ENCODE measurements around the gene PLPPR2.
"Not testable (repeated sequence)": the region's sequence is repeated elsewhere in the genome, so short reads cannot be mapped to it uniquely, and the experiment has no call there.

The PLPPR2 gene

DNA sequence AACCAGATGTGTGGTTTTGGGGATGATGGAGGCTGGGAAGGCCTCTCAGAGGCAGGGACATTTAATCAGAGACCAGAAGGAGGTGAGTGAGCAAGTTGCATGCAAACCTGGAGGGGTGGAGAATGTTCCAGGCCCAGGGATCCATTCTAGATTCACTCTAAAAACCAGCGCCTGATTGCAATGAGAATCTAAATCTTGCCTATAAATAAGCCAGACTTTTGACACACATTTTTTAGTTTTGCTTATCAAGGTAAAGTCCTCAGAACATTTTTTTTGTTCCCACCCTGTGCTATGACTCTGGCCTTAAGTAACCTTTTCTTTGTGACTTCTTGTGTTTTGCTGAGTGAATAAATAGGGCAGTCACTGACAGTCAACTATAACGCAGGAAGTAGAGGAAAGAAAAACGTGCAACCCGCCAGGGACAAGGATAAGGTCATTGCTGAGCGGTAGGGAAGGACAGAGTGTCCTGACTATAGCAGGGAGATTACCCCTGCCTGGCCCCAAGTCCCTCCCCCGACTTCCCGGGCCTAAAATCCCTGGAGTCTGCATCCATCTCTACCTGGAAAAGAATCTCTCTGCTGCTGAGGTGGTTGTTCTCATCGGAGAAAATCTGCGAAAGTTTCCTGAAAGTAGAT, 49.5 kb downstream of the PLPPR2 start:
- no peak for DNase-seq

DNA sequence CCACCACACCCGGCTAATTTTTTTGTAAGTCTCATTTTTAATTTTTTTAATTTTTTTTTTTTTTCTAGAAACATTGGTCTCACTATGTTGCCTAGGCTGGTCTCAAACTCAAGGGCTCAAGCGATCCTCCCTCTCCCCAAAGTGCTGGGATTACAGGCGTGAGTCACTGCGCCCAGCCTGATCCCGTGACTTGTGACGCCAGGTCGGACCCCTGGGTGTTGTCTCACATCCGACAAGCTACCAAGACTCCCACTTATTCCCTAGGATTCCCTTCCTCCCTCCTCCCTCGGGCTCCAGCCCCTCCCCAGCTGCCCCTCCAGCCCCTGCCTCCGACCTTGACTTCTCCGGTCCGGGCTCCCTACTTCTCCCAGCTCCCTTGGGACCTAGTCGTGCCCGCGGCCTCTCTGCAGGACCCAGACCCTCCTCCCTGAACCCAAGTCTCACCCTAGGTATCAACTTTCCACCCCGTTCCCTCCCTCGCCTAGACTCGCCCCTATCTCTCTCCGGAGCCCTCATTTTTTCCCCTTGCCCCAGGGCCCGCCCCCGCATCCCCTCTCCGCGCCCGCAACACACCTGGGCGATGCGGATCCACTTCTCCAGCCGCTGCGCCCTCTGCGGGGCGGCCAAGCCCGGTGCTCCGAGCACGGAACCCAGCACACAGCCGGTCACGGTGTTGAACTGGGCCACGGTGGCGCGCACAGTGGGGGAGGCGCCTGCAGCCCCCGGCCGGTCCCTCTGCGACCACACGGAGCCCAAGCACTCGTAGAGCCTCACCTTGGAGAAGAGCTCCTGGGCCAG, 50.8 kb downstream of the PLPPR2 start:
- peak; percentile 20 for DNase-seq

DNA sequence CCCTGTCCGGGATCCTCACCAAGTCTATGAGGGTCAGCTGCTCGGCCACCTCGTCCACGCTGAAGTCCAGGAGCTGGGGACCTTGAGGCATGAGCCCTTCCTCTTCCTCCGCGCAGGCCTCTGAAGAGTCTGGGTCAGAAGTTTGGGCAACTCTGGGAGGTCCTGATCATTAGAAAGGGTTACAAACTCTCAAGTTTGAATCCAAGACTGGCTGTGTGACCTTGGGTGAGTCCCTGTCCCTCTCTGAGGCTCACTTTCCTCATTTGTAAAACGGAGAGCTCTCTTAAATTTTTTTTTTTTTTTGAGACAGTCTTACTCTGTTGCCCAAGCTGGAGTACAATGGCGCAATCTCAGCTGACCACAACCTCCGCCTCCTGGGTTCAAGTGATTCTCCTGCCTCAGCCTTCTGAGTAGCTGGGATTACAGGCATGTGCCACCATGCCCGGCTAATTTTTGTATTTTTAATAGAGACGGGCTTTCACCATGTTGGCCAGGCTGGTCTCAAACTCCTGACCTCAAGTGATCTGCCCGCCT, 51.5 kb downstream of the PLPPR2 start:
- DNase-seq = not testable (repeated sequence)

DNA sequence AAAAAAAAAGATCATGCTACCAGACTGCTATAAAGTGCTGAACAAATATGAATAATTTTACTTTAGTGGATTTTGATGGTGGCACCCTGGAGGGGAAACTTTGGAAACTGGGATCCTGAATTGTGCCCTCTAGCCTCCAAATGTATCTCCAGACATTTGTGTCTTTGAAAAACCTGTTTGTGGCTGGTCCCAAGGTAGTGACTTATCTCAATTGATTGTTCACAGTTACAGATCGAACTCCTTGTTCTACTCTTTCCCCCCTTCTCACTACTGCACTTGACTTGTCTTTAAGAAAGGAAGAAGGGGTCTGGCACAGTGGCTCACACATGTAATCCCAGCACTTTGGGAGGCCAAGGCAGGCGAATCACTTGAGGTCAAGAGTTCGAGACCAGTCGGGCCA, 53.4 kb downstream of the PLPPR2 start:
- no peak for DNase-seq

DNA sequence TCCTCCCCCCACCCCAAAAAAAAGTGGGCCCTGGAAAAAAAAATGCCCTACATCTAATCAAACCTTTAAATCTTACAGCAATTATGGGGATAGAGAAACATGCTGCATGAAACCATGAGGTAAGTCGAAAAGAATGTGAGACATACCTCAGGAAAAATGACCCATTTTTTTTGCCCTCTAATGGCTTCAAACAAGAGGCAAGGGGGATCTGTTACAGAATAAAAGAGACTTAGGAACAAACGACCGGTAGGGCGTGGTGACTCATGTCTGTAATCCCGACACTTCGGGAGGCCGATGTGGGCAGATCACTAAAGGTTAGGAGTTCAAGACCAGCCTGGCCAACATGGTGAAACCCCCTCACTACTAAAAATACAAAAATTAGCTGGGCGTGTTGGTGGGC, 55.5 kb downstream of the PLPPR2 start:
- DNase-seq = no peak

DNA sequence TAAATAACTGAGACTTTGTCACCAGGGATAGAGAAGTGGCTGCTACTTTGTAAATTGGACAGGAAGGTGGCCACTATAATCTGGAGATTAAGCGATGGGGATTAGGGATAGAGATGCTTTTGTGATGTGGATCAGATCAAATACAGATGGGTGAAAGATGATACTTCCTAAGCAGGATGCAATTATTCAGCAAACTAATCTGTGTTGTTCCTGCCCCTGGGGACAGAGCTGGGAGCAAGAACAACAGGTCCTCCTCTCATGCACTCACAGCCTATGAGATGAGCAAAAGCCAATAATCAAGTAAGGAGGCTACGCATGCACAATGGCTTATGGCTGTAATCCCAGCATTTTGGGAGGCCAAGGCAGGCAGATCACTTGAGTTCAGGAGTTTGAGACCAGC, 59.3 kb downstream of the PLPPR2 start:
- no peak for DNase-seq

All from activated CD4-positive, alpha-beta T cell treated with anti-CD3 and anti-CD28 coated beads, Interleukin-10, Interleukin-2, amounts not matched to agents 100 ng/mL and 50 ng/mL, durations not matched to agents 16 hours and 8 hours (primary cell).